ENCODE measurements around the gene PSAP.

Gene PSAP

DNA sequence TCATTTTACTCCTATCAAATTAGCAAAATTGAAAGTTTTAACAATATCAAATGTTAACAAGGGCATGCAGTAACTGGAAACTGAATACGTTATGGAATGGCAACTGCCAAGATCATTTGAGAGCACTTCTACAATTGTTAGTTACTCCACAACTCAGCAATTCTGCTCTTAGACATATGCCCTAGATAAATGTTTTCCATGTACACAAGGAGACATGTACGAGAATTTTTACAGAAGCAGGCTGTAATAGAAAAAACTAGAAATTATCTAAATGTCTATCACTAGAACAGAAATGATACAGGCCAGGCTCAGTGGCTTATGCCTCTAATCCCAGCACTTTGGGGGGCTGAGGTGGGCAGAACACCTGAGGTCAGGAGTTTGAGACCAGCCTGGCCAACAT, 7.0 kb downstream of the PSAP start:
- DNase-seq: no peak

DNA sequence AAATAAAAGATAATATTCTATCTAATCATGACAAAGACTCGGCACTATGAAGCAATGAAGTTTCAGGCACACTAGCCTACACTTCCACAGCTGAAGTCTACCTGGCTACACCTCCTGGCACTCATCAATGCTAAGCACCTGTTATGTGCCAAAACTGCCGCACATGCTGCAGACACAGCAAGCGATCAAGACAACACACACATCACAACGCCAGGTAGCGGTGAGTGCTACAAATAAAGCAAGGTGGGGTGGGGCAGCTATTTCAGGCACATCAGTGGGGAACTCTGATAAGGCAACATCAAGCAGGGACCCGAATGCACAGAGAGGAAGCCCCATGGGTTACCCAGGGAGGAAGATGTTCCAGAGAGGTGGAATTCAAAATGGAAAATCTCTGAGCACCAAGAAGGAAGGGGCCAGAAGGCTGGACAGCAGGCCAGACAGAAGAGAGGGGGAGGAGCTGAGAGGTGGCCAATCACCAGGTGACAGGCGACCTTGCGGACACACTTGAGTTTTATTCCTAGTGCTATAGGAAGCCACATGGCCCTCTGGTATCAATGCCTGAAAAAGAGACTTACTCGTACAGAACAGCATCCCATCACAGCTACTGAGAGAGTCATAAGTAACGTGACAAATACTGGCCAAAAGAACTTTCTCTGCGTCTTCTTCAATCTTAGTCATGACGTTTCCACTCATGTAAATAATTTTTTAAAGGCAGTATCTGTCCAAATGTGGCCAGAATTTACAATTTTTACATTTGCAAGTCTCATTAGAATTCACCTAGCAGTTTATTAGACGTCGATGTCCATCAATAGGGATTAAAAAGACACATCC, 8.0 kb downstream of the PSAP start:
- no peak for DNase-seq

DNA sequence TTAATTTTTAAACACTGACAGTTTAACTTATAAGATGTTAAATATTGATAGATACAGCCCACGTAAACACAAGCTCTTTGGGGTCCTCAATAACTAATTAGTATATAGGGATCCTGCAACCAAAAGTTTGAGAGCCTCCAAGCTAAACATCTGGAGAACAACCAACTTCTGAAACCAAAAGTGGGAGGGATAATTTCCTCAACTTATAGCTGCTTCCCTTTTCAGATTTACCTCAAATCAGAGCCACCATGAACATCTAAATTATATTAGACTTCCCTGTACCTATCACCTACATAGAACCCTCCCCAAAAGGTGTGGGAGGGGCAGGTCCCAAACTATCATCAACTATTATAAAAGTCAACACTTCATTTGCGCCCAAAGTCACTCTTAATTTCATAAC, 8.6 kb downstream of the PSAP start:
- no peak for DNase-seq

DNA sequence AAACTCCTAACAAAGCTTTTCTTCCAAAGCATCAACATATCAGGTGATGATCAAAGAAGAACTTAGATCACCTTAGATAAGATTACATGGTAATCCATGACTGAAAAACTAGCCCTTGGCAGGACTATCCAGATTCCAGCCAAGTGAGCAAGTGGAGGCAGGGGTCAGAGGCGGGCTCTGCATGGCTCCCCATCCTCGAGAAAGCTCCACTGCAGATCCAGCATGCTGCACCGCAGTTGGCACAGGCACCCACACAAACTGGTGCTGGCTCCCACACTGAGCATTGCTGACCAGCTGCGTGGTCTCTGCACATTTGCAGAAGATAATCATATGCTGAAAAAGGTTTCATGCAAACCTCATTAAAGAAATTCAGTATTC, 10.1 kb downstream of the PSAP start:
- DNase-seq: no peak

DNA sequence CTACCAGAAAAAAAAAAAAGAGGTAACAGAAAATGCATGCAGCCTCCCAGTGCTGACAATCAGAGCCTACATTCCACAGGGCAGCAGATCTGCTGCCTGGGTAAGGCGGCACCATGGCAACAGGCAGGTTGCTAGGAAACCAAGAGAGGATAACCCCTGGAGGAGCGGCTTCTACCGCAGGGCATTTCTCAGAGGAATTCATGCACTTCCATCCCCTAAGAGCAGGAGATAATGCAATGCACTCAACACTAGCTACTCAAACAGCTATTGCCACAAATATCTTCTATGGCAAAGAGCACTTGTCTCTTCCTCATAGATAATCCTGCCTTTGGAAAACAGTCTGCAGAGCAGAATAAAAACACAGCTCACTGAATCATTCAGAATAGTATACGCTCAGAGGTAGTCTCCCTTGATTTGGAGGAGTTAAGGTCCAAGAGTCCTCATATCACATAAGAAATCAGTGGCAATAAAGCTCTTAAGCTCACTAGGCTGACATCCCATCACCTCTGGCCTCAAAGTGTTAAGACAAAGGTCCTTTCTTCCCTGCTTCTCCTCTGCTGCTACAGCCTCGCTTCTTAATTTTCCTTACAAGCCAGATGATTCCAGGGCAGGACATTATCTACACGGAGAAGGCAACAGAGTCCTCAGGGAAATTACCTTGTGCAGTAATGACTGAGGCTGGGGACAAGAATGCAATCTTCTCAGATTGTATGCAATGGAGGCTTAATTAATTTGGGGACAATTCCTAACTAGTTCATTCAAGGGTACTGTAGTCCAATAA, 10.7 kb downstream of the PSAP start:
- peak; percentile 69 to 93 (median 91) for DNase-seq

DNA sequence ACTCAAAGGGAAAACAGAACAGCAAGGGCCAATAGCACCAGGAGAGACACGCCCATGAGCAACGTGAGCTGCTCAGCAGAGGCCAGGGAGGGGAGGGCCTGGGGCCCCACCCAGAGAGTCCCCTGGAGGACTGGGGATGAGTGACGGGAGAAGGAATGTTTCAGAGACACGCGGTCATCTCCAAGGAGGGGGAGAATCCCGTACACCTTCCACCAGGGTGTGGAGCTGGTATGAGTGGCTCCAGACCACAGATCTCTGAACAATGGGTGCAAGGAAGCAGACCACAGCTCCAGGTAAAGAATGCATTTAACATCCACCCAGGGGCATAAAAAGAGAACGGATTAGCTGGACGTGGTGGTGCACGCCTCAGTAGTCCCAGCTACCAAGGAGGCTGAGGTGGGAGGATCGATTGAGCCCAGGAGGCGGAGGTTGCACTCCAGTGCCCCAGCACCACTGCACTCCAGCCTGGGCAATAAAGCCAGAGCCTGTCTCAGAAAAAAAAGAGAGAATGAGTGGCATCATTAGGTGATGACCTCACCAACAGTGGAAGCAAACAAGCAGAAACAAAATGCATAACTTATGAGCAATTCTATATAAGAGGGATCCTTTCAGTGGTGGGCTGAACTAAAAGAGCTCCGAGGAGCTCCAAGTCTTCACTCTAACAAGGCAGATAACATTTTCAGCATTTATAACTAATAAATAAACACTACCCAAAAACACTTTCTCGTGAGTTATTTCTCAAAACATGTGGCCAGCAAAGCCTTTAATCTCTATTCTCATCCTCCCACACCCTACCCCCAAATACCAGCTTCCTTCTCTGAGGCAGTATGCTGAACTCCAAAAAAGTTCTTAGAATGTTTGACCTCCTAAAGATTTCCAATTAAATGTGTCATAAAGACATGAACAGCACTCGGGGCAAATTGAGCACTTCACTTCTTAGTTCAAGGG, 12.5 kb downstream of the PSAP start:
- DNase-seq: peak in 1 of 3 experiments; percentile 3

DNA sequence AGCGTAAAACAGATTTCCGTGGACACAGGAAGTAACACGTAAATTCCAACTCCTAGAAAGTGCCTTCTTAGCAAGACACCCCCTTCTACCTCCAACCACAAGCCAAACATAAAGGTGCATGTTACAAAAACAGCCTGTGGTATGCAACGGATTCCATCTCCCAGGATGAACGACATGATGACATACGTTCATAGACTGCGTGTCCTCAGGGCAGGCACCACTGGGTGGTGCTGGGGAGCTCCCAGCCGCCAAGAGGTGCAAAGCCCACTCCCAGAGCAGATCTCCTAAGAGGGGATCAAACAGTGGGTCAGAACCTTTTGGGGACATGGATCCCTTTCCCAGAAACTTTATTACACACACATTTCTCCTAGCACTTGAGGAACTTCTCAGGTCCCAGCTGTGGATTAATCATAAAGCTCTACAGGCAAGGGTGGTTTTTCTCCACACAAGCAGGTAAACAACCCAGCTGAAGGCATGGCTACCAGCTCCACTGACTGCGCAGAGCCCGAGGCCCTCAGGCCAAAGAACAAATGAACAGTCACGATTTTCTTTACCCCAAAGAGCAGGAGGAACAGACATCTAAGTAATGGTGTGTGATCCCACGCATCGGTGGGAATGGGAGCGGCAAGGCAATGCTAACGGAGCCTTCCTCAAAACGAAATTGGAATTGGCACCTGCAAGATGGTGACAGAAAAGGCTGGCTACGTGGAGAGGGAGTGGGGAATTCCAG, 13.8 kb downstream of the PSAP start:
- DNase-seq: no peak

DNA sequence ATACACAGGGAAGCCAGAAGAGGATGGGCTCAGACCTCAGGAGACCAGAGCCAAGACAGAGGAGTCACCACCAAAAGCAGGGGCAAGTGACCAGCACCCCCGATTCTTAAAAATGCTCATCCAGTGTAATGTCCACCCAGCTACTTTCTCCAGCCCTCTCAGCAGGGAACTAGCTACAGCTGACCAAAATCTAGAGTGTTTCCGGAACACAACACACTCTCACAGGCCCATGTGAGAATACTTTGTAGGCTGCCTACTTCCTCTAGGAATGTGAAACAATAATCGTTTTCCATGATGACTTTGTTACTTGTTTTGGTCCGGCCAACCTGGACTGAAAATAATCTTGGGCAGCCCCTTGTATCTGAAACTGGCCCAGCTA, 14.5 kb downstream of the PSAP start:
- no peak for DNase-seq

DNA sequence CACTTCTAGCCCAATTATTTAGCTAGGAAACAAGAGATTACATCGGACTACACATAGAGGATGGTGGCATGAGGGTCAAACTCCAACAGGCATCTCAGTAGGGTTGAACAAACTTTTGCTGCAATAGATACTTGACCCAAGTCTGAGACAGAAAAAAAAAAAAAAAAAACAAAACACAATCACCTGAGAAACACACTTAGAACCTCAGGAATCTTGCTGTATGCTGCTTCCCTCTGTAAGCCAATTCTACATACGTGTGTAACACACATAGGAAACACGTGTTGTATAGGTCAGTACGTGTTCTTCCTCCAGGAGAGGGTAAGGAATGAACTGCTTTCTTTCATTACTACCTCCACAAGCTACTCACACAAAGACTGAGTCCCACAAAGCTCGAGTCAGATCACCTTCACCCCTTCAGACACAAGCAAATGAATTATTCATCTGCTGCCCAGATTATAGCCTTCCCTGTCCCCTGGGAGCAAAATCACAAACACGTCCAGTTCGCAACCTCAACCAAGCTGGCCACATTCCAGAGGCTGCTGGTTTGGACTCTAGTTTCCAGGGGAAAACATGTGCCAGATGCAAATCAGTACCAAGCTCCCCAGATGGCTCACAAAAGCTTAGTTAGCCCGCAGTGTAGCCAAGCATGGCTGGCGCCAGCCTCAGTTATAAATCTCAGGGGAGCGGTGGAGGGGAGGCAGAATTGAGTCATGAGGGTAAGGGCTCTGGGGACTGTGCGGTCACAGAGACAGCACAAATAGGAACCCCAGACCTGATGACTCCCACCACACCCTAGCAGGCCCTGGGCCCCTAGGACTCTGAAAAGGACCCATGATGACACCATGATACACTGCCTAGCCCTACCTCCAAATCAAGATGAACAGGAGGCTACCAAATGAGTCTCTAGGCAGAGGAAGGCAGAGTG, 15.1 kb downstream of the PSAP start:
- DNase-seq: peak in 2 of 3 experiments; percentile 61 to 85

DNA sequence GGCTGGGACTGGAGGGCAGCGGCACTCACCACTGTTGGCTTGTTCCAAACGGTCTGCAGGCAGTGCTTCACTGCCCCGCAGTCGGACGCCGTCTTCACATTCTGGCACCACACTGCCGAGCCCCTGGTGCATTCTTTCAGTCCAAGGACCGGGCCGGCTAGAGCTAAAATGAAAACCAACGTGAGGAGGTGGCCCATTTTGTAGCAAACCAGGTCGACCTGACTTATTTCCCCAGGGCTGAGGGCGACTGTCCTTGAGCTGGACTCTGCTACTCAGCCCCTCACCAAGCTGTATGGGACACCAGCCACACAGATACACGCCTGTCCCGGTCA, 16.7 kb downstream of the PSAP start:
- no peak for DNase-seq

DNA sequence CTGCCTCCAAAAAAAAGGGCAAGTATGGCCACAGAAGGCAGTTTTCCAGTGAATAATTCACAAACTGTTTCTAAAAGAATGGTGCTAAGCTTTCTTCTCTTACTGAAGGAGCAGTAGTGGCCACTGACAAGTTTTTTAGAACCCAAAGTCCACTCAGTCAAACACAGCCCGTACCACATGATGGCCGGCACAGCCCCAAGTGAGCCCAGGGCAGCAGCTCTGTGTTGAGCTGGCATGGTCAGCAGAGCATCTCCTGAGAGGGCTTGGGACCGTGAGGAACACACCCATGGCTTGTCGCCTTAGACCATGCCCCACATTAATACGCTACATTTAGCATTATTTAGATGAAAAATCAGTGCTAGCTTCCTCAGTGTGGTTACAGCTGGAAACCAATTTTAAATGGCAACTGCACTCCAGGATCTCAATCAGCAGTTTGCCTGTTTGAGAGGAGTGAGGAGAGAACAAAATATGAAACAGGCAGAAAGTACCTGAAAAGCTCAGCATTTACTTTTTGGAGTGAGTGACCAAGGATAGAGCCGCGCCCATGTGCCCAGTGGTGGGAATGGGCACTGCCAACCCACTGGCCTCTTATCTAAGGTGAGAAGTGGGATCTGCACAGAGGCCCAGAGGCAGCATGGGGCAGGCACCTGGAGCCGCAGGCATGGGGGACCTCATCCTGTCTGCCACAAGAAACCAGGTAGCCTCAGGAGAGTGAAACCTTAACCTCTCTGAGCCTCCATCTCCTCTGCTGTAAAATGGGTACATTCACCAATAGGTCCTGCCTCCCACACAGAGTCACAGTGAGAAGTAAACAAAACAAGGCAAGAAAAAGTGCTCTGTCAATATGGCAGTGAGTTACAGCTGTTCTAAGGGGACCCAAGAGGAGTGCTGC, 17.4 kb downstream of the PSAP start:
- no peak for DNase-seq

DNA sequence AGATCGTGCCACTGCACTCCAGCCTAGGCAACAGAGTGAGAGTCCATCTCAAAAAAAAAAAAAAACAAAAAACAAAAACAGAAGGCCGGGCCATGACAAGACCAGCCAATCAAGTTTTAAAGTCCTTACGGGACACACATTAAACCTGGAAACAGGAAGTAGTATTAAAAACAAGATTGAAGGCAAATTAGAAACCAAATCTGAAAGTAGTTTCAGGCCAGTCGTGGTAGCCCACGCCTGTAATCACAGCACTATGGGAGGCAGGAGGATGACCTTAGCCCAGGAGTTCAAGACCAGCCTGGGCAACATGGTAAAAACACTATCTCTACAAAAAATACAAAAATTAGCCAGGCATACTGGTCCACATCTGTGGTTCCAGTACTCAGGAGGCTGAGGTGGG, 18.1 kb downstream of the PSAP start:
- DNase-seq: no peak

DNA sequence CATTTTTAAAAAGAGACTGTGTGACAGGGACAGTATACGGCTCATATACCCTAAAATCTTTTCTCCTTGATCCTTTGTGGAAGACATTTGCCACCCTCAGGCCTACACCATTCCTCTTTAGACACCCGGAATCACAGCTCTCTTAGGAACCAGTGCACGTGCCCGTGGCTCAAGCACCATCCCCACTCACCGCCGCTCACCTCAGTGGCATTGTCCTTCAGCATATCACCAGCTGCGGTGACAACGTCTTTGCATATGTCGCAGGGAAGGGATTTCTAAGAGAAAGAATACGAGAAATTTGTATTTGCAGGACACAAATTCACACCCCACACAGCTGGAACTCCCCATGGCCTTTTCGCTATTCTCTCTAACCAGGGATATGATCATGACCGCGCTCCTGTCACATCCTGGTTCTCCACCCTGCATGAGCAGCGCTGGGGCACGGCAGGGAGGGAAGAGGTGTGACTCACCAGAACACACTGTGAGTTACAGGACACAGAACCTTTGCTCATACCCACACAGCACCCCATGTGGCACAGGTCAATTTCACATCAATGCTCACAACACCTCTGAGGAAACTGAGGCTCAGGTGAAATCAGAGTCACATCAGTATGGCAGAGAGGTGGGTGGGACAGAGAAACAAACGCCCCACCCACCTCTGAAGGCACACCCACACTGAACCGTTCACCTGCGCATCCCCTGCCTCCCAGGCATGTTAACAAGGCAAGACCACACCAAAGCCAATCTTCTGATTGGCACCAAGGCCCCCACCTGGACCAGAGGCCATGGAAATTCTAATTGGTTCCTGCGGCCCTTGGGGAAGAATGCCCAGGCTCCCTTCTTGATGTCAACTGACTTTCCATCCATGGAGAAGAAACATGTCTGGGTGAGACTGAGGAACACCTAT, 19.2 kb downstream of the PSAP start:
- DNase-seq: no peak

DNA sequence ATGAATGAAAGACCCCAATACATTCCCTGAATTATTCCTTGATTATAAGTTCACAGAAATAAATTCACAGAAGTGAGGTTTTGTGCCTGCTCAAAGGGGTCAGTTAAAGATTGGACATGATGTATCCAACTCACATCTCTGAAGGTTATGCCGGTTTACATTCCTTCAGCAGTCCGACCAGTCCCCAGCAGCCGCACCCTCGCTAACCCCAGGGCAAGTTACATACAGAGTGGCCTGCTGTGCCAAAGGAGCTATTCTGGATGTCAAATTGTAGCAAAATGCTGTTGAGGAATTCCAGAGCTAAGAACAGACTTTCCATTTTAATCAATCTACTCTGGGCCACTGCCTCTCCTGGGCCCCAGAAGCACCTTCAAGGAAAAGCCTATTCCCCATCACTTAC, 20.3 kb downstream of the PSAP start:
- DNase-seq: no peak

DNA sequence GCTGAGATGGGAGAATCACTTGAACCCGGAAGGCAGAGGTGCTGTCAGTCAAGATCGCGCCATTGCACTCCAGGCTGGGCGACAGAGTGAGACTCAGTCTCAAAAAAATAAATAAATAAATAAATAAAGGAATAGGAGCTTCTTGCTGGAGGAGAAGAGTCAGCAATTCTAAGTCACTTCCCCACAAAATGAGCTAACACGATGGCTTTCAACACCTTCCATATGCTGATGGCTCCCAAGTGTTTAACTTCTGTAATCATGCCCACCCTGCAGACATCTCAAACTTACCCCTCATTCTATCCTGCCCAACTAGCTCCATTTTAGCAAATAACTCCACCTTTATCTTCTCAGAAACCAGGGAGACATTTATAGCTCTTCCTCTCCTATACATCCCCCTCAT, 21.2 kb downstream of the PSAP start:
- no peak for DNase-seq

DNA sequence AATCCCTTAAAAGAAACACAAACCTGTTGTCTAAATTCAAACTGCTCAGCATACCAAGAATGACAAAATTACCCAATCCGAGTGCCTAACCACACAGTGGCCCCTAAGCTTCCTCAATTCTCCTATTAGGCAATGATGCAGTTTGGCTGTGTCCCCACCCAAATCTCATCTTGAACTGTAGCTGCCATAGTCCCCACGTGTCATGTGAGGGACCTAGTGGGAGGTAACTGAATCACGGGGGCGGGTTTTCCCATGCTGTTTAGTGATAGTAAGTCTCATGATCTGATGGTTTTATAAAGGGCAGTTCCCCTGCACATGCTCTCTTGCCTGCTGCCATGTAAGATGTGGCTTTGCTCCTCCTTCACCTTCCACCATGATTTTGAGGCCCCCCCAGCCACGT, 21.9 kb downstream of the PSAP start:
- no peak for DNase-seq

DNA sequence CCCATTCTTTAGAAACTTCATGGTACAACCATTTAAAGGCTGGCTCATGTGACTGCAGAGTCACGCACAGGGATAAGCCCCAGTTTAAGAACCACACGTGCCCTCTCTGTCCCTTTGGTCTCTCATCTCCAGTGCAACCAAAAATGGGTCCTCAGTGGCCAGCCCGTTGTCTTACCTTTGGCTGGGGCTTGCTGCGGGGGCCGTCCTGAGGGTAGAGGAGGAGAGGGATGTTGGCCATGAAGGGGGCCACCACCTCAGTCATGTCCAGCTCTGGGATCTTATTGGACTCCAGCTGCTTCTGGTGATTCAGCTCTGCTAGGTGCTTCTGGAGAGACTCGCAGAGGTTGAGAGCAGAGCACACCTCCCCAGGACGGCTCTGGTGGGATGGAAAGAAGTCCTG, 22.3 kb downstream of the PSAP start:
- DNase-seq: no peak

DNA sequence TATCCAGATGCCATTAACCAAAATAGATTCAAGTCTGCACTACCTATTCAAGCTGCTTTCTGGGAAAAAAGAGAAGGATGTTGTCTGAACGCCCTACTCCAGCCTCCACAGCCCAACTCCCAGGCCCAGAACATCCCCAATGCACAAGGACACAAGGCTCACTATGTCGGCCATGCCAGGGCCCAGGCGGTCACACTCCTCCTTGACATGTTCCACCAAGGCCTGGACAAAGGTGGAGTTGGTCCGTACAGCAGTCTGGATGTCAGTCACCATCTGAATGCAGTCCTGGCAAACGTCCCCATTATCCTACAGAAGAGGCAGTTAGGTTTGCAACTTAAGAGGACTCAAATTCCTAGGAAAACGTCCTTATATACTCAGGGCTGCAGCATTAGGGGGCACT, 23.2 kb downstream of the PSAP start:
- no peak for DNase-seq

DNA sequence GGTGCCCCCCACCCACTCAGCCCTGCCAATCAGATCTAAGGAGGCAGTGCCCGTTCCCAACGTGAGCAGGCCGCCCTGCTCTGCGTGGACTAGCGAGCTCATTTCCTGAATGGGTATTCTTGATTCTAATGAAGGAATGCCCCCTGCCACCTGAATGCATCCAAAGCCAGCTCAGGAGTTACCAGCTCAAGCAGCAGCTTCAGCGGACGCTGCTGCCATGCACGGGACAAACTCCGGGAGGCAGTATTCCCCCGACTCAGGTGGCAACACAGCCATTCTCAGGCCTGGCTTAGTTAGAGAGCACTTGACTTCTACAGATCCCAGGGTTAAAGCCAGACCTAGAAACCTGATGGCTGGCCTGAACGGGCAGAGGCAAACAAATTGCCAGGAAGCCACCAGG, 25.8 kb downstream of the PSAP start:
- no peak for DNase-seq

Data from NCI-H1417 (cell line).